CD4-positive, alpha-beta T cell (primary cell): ENCODE measurements around the gene TMEM213. TPM values are rescaled to one million over a fixed set of nuclear protein-coding genes. Genes with fewer than 3 reads are reported as not detected.

ENCODE experiments used
- ATAC-seq: fragments of 200-7000 bp; cut with Tn5 transposase; one replicate; pipeline ENCODE4 v1.10.0; 2022; ENCODE audit warnings: mild to moderate bottlenecking; ENCODE audit not compliant: poor library complexity
- CTCF ChIA-PET: fragments of 350-600 bp; sonication (Branson Sonifier 250); formaldehyde crosslinking; loops from one replicate; lab custom pipeline; 2021; ENCODE audit warnings: antibody characterized with exemption, inconsistent platforms; lab: Charles Lee
- POLR2A ChIA-PET: fragments of 350-600 bp; sonication (Branson Sonifier 250); formaldehyde crosslinking; loops from one replicate; lab custom pipeline; 2021; ENCODE audit warnings: antibody characterized with exemption, inconsistent platforms; lab: Charles Lee
- DNase-seq, 14 experiments: peaks; one replicate each; pipeline ENCODE4 v3.0.0-alpha.2; 2013 to 2020; ENCODE audit warnings: mixed read lengths in 2 of 14
- H3K27ac ChIP-seq, 2 donors: one replicate each; pipeline versions ENCODE4 v1.5.1 to v1.7.0; 2013; ENCODE audit warnings: low read length in 2 of 2, low read depth in 1 of 2, mild to moderate bottlenecking in 1 of 2
- H3K27me3 ChIP-seq, 2 experiments: 1 replicate in 1 of 2; 2 replicates in 1 of 2; pipeline versions ENCODE4 v1.6.1 to v1.7.0; 2013; ENCODE audit warnings: low read length in 2 of 2, control low read depth in 1 of 2, mild to moderate bottlenecking in 1 of 2, moderate library complexity in 1 of 2; ENCODE audit not compliant: insufficient read depth in 2 of 2, control insufficient read depth in 1 of 2
- H3K36me3 ChIP-seq: one replicate; pipeline ENCODE4 v1.6.1; 2013; ENCODE audit warnings: low read length, control low read depth; ENCODE audit not compliant: insufficient read depth
- H3K4me1 ChIP-seq: one replicate; pipeline ENCODE4 v1.6.1; 2013; ENCODE audit warnings: low read length, control low read depth; ENCODE audit not compliant: insufficient read depth
- H3K4me3 ChIP-seq: one replicate; pipeline ENCODE4 v1.5.1; 2013; ENCODE audit warnings: mild to moderate bottlenecking, low read length, moderate library complexity
- H3K9me3 ChIP-seq, 2 experiments: 1 replicate in 1 of 2; 2 replicates in 1 of 2; pipeline versions ENCODE4 v1.6.1 to v1.7.0; 2013; ENCODE audit warnings: low read length in 2 of 2, mild to moderate bottlenecking in 2 of 2, control low read depth in 1 of 2, moderate library complexity in 1 of 2; ENCODE audit not compliant: control insufficient read depth in 1 of 2, insufficient read depth in 1 of 2
- H3K27ac Mint-ChIP-seq: one replicate; pipeline ENCODE4 v1.8.0; 2020; ENCODE audit warnings: mixed read lengths
- H3K27me3 Mint-ChIP-seq: one replicate; pipeline ENCODE4 v1.8.0; 2021; ENCODE audit warnings: mixed read lengths
- H3K36me3 Mint-ChIP-seq: one replicate; pipeline ENCODE4 v1.8.0; 2021; ENCODE audit warnings: low read depth, mixed read lengths
- H3K4me1 Mint-ChIP-seq: one replicate; pipeline ENCODE4 v1.8.0; 2021; ENCODE audit warnings: low read depth, mixed read lengths
- H3K4me3 Mint-ChIP-seq: one replicate; pipeline ENCODE4 v1.8.0; 2020; ENCODE audit warnings: mild to moderate bottlenecking, mixed read lengths
- H3K9me3 Mint-ChIP-seq: one replicate; pipeline ENCODE4 v1.8.0; 2020; ENCODE audit warnings: mixed read lengths
- intact Hi-C, 2 experiments: fragments of 100-400 bp; cut with DNase I in 1 of 2; cut with micrococcal nuclease in 1 of 2; formaldehyde crosslinking; loops; one replicate each; pipeline versions ENCODE4 v1.15.1 to v1.9.0; 2023 to 2025; cut with DNase I, micrococcal nuclease
- total RNA-seq, 174 experiments: library from RNA in 2 of 174; stranded (reverse) in 2 of 174; gene quantifications; one replicate each; pipeline ENCODE4 v1.2.3 and lab custom pipeline; 2021 to 2026
- TF ChIP-seq, protein P1 (sequence below): fragments of 200-600 bp; IDR thresholded peaks from one replicate; pipeline ENCODE4 v1.8.0; 2022; ENCODE audit warnings: antibody characterized with exemption, mild to moderate bottlenecking

Gene TMEM213
- total RNA-seq, 2 experiments from 2014 or later = not detected

DNA sequence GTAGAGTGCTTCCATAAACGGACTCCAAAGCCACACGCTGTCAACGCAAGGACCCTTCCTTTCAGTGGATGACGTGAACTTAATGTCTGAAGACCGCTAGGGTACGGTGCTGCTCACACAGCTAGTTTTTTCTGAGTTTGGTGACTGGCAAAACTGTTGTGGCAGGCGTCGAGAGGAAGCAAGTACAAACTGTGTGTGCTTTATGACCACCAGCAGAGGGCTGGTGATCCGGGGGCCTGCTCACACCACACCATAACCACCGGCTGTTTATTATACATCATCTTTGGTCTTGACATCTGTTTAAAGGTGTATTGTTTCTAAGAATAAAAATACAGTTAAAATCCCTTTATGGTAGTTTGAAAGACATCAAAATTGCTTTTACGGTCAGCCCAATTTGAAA lies 37.3 kb downstream of the TMEM213 start:
- Mint-ChIP-seq H3K27ac (no peak overlapping the region), H3K4me3 (no peak overlapping the region), H3K4me1 (no peaks in the 10 kb centered on the region), H3K9me3 (no peaks in the 10 kb centered on the region), H3K36me3 (no peaks in the 10 kb centered on the region), H3K27me3 (peaks cover 17% of the 10 kb centered on the region)
- Histone ChIP-seq H3K27me3 (no peaks in the 10 kb centered on the region), H3K27ac (no peak overlapping the region), H3K4me1 (no peaks in the 10 kb centered on the region), H3K9me3 (no peaks in the 10 kb centered on the region), H3K4me3 (no peak overlapping the region), H3K36me3 (no peaks in the 10 kb centered on the region)
- POLR2A ChIA-PET = no interaction called here
- TF ChIP-seq, protein P1, sequence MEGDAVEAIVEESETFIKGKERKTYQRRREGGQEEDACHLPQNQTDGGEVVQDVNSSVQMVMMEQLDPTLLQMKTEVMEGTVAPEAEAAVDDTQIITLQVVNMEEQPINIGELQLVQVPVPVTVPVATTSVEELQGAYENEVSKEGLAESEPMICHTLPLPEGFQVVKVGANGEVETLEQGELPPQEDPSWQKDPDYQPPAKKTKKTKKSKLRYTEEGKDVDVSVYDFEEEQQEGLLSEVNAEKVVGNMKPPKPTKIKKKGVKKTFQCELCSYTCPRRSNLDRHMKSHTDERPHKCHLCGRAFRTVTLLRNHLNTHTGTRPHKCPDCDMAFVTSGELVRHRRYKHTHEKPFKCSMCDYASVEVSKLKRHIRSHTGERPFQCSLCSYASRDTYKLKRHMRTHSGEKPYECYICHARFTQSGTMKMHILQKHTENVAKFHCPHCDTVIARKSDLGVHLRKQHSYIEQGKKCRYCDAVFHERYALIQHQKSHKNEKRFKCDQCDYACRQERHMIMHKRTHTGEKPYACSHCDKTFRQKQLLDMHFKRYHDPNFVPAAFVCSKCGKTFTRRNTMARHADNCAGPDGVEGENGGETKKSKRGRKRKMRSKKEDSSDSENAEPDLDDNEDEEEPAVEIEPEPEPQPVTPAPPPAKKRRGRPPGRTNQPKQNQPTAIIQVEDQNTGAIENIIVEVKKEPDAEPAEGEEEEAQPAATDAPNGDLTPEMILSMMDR = no peak
- ATAC-seq (no peak), DNase-seq (no peak)
- intact Hi-C loops = no loop called here
- CTCF ChIA-PET = no interaction called here

DNA sequence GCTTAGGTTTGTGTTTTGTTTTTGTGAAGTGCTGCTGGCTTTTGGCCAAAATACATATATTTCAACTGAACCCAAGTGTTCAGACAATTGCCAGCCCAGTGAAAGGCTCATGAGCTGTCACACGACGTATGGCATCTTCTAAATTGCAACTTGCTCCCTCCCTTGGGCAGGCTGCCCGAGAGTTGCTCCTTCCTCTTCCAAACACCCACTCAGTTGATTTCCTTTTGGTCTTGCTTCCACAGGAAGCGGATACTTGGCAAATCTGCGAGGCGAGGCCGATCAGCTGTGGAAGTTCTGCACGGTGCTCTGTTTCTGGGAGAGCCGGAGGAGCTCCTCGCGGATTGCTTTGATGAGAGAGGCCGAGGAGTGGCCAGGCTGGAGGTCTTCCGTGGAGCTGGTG lies 39.8 kb downstream of the TMEM213 start:
- no peak overlapping the region for H3K4me3 Mint-ChIP-seq
- no peaks in the 10 kb centered on the region for H3K36me3 ChIP-seq
- H3K36me3 Mint-ChIP-seq = no peaks in the 10 kb centered on the region
- H3K27me3 ChIP-seq = no peaks in the 10 kb centered on the region
- no peak for DNase-seq
- CTCF ChIA-PET = interaction anchor here (0.5 kb wide), 1 partner anchor 53 kb away, joined by 3 read pairs; no protein-coding TSS in a partner anchor
- TF ChIP-seq, protein P1 = no peak
- no peaks in the 10 kb centered on the region for H3K4me1 Mint-ChIP-seq
- POLR2A ChIA-PET = no interaction called here
- H3K9me3 Mint-ChIP-seq = no peaks in the 10 kb centered on the region
- no peak overlapping the region for H3K4me3 ChIP-seq
- H3K27me3 Mint-ChIP-seq = peaks cover 22% of the 10 kb centered on the region
- no peaks in the 10 kb centered on the region for H3K4me1 ChIP-seq
- intact Hi-C loops = no loop called here
- no peaks in the 10 kb centered on the region for H3K9me3 ChIP-seq
- H3K27ac ChIP-seq = no peak overlapping the region
- no peak for ATAC-seq
- H3K27ac Mint-ChIP-seq = no peak overlapping the region

DNA sequence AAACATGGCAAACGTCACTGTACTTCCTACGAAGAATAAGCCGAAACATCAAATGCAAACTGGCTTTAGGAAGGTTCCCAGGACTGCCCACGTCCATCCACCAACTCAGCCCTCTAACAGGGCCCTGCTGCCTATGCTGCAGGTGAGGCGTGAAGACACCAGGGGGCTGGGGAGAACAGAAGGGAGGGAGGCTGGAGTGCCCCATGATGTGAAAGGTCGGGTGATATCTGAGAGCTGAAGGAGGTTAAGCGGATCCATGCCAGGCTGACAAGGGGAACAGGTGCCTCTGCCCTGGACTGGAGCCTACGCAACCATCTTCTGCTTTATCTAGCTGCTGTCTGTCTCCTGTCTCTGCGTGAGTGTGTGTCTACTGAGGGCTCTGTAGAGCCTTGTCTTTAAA lies 40.4 kb downstream of the TMEM213 start:
- ATAC-seq = no peak
- ChIA-PET POLR2A (no interaction called here), CTCF (no interaction called here)
- Mint-ChIP-seq H3K27me3 (peaks cover 22% of the 10 kb centered on the region), H3K4me3 (no peak overlapping the region), H3K9me3 (no peaks in the 10 kb centered on the region), H3K27ac (no peak overlapping the region), H3K4me1 (no peaks in the 10 kb centered on the region), H3K36me3 (no peaks in the 10 kb centered on the region)
- no peak for DNase-seq
- Histone ChIP-seq H3K27ac (no peak overlapping the region), H3K4me1 (no peaks in the 10 kb centered on the region), H3K4me3 (no peak overlapping the region), H3K9me3 (no peaks in the 10 kb centered on the region), H3K36me3 (no peaks in the 10 kb centered on the region), H3K27me3 (no peaks in the 10 kb centered on the region)
- intact Hi-C loops = no loop called here
- TF ChIP-seq, protein P1 = no peak
